ENCODE measurements around the gene KCNK3.

KCNK3 gene

GRCh38 chr2:26778507-26778906 is 86.0 kb downstream of the KCNK3 start:
- no peak for DNase-seq (ENCODE audit: low read depth in 2 of 3, low spot score in 1 of 3)

GRCh38 chr2:26780203-26780760 is 87.8 kb downstream of the KCNK3 start:
- DNase-seq (ENCODE audit: low read depth in 2 of 3, low spot score in 1 of 3), result no peak
